ENCODE measurements around the gene ZFP36.

Gene ZFP36

GRCh38 chr19:39363901-39364457 lies 42.7 kb upstream of the ZFP36 start:
- TF ChIP-seq, protein P1, sequence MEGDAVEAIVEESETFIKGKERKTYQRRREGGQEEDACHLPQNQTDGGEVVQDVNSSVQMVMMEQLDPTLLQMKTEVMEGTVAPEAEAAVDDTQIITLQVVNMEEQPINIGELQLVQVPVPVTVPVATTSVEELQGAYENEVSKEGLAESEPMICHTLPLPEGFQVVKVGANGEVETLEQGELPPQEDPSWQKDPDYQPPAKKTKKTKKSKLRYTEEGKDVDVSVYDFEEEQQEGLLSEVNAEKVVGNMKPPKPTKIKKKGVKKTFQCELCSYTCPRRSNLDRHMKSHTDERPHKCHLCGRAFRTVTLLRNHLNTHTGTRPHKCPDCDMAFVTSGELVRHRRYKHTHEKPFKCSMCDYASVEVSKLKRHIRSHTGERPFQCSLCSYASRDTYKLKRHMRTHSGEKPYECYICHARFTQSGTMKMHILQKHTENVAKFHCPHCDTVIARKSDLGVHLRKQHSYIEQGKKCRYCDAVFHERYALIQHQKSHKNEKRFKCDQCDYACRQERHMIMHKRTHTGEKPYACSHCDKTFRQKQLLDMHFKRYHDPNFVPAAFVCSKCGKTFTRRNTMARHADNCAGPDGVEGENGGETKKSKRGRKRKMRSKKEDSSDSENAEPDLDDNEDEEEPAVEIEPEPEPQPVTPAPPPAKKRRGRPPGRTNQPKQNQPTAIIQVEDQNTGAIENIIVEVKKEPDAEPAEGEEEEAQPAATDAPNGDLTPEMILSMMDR (IDR thresholded peaks at IDR 0.05): no peak

GRCh38 chr19:39365531-39365930 lies 41.1 kb upstream of the ZFP36 start:
- TF ChIP-seq, protein P1 (IDR thresholded peaks at IDR 0.05): no peak
- no peaks in the 10 kb centered on the region for H3K9me3 ChIP-seq (ENCODE audit: control insufficient read depth, low read length)
- no peaks in the 10 kb centered on the region for H3K4me1 ChIP-seq
- no peak overlapping the region for H3K27ac ChIP-seq
- H2AFZ ChIP-seq: no peak overlapping the region
- no peaks in the 10 kb centered on the region for H3K36me3 ChIP-seq (ENCODE audit: control insufficient read depth, insufficient read depth, low read length)
- no peak overlapping the region for H3K4me2 ChIP-seq (ENCODE audit: low read length)
- no peak overlapping the region for H3K4me3 ChIP-seq (ENCODE audit: low read depth, low read length)
- H3K79me2 ChIP-seq: peaks cover 6% of the 10 kb centered on the region
- no peak overlapping the region for H3K9ac ChIP-seq
- no peaks in the 10 kb centered on the region for H3K27me3 ChIP-seq (ENCODE audit: control insufficient read depth, insufficient read depth, low read length)

More at GRCh38 chr19:39363901-39364457, 42.7 kb upstream of the ZFP36 start:
- H3K4me1 ChIP-seq: no peaks in the 10 kb centered on the region
- H3K27me3 ChIP-seq (ENCODE audit: control insufficient read depth, insufficient read depth, low read length): no peaks in the 10 kb centered on the region
- H3K9ac ChIP-seq: no peak overlapping the region
- H3K4me3 ChIP-seq (ENCODE audit: low read depth, low read length): no peak overlapping the region
- peaks cover 6% of the 10 kb centered on the region for H3K79me2 ChIP-seq
- H3K27ac ChIP-seq: no peak overlapping the region
- no peaks in the 10 kb centered on the region for H3K36me3 ChIP-seq (ENCODE audit: control insufficient read depth, insufficient read depth, low read length)
- H2AFZ ChIP-seq: no peak overlapping the region
- no peak overlapping the region for H3K4me2 ChIP-seq (ENCODE audit: low read length)
- H3K9me3 ChIP-seq (ENCODE audit: control insufficient read depth, low read length): no peaks in the 10 kb centered on the region

GRCh38 chr19:39369200-39369599 lies 37.4 kb upstream of the ZFP36 start:
- Histone ChIP-seq H3K4me1 (peaks cover 2% of the 10 kb centered on the region), H3K36me3 (ENCODE audit: control insufficient read depth, insufficient read depth, low read length) (no peaks in the 10 kb centered on the region), H3K79me2 (peaks cover 3% of the 10 kb centered on the region), H3K9ac (no peak overlapping the region), H2AFZ (no peak overlapping the region), H3K27ac (no peak overlapping the region), H3K4me2 (ENCODE audit: low read length) (no peak overlapping the region), H3K4me3 (ENCODE audit: low read depth, low read length) (no peak overlapping the region), H3K9me3 (ENCODE audit: control insufficient read depth, low read length) (no peaks in the 10 kb centered on the region), H3K27me3 (ENCODE audit: control insufficient read depth, insufficient read depth, low read length) (no peaks in the 10 kb centered on the region)
- TF ChIP-seq, protein P1 (IDR thresholded peaks at IDR 0.05): no peak

GRCh38 chr19:39370735-39371134 lies 35.9 kb upstream of the ZFP36 start:
- TF ChIP-seq, protein P1 (IDR thresholded peaks at IDR 0.05): no peak
- Histone ChIP-seq H3K79me2 (peaks cover 3% of the 10 kb centered on the region), H3K9ac (no peak overlapping the region), H3K4me3 (ENCODE audit: low read depth, low read length) (no peak overlapping the region), H2AFZ (no peak overlapping the region), H3K27ac (no peak overlapping the region), H3K4me1 (peaks cover 2% of the 10 kb centered on the region), H3K36me3 (ENCODE audit: control insufficient read depth, insufficient read depth, low read length) (no peaks in the 10 kb centered on the region), H3K4me2 (ENCODE audit: low read length) (no peak overlapping the region), H3K27me3 (ENCODE audit: control insufficient read depth, insufficient read depth, low read length) (no peaks in the 10 kb centered on the region), H3K9me3 (ENCODE audit: control insufficient read depth, low read length) (no peaks in the 10 kb centered on the region)

All from parathyroid adenoma (tissue), 2 donors.